ENCODE data around the gene ZNF575.
"Not testable (repeated sequence)": the region's sequence is repeated elsewhere in the genome, so short reads cannot be mapped to it uniquely, and the experiment has no call there.

ZNF575 gene

GRCh38 chr19:43541920-43542650 is 9.1 kb downstream of the ZNF575 start:
- no peak for DNase-seq (ENCODE audit: low read depth in 2 of 2)

- no peak for DNase-seq (ENCODE audit: low read depth in 2 of 2)
Measured at GRCh38 chr19:43544077-43544476, 11.1 kb downstream of the ZNF575 start.

GRCh38 chr19:43545276-43545675 is 12.3 kb downstream of the ZNF575 start:
- no peak for DNase-seq (ENCODE audit: low read depth in 2 of 2)

- DNase-seq (ENCODE audit: low read depth in 2 of 2), result no peak
Measured at GRCh38 chr19:43545981-43546380, 13.0 kb downstream of the ZNF575 start.

- DNase-seq (ENCODE audit: low read depth in 2 of 2), result no peak
Measured at GRCh38 chr19:43546581-43546980, 13.6 kb downstream of the ZNF575 start.

GRCh38 chr19:43547926-43548325 is 14.9 kb downstream of the ZNF575 start:
- DNase-seq (ENCODE audit: low read depth in 2 of 2), result not testable (repeated sequence)

- DNase-seq (ENCODE audit: low read depth in 2 of 2), result no peak
Measured at GRCh38 chr19:43548706-43549105, 15.7 kb downstream of the ZNF575 start.

- no peak for DNase-seq (ENCODE audit: low read depth in 2 of 2)
Measured at GRCh38 chr19:43551399-43552197, 18.6 kb downstream of the ZNF575 start.

GRCh38 chr19:43552198-43552450 is 19.1 kb downstream of the ZNF575 start:
- no peak for DNase-seq (ENCODE audit: low read depth in 2 of 2)

- DNase-seq (ENCODE audit: low read depth in 2 of 2), result no peak
Measured at GRCh38 chr19:43552616-43553015, 19.6 kb downstream of the ZNF575 start.

- no peak for DNase-seq (ENCODE audit: low read depth in 2 of 2)
Measured at GRCh38 chr19:43553656-43554055, 20.7 kb downstream of the ZNF575 start.

GRCh38 chr19:43554317-43554895 is 21.4 kb downstream of the ZNF575 start:
- DNase-seq (ENCODE audit: low read depth in 2 of 2), result no peak

- peak; percentile 66 for DNase-seq (ENCODE audit: low read depth in 2 of 2)
Measured at GRCh38 chr19:43555185-43555770, 22.3 kb downstream of the ZNF575 start.

GRCh38 chr19:43560687-43561086 is 27.7 kb downstream of the ZNF575 start:
- DNase-seq (ENCODE audit: low read depth in 2 of 2), result no peak

- no peak for DNase-seq (ENCODE audit: low read depth in 2 of 2)
Measured at GRCh38 chr19:43561139-43561970, 28.4 kb downstream of the ZNF575 start.

- no peak for DNase-seq (ENCODE audit: low read depth in 2 of 2)
Measured at GRCh38 chr19:43562226-43562697, 29.3 kb downstream of the ZNF575 start.

GRCh38 chr19:43562698-43563241 is 29.8 kb downstream of the ZNF575 start:
- DNase-seq (ENCODE audit: low read depth in 2 of 2), result peak; percentile 30 to 55

GRCh38 chr19:43563816-43564457 is 30.9 kb downstream of the ZNF575 start:
- no peak for DNase-seq (ENCODE audit: low read depth in 2 of 2)

GRCh38 chr19:43564800-43565199 is 31.8 kb downstream of the ZNF575 start:
- DNase-seq (ENCODE audit: low read depth in 2 of 2), result no peak

GRCh38 chr19:43569657-43570056 is 36.7 kb downstream of the ZNF575 start:
- no peak for DNase-seq (ENCODE audit: low read depth in 2 of 2)
